ENCODE measurements around the gene TSC2. TPM values are rescaled to one million over a fixed set of nuclear protein-coding genes. Genes with fewer than 3 reads are reported as not detected.
"Not testable (repeated sequence)": the region's sequence is repeated elsewhere in the genome, so short reads cannot be mapped to it uniquely, and the experiment has no call there.

Gene TSC2
- polyA plus RNA-seq, 3 donors, result 141 to 174 (median 162) TPM

- DNase-seq, result no peak
These were observed 19.6 kb upstream of the TSC2 start for GRCh38 chr16:2028146-2028545.

- DNase-seq, result no peak
These were observed 19.1 kb upstream of the TSC2 start for GRCh38 chr16:2028620-2029220.

GRCh38 chr16:2029350-2029749 is 18.4 kb upstream of the TSC2 start:
- no peak for DNase-seq

GRCh38 chr16:2030036-2030435 is 17.7 kb upstream of the TSC2 start:
- DNase-seq, result no peak

- DNase-seq, result no peak
These were observed 16.7 kb upstream of the TSC2 start for GRCh38 chr16:2031081-2031577.

- DNase-seq, result no peak
These were observed 15.3 kb upstream of the TSC2 start for GRCh38 chr16:2032285-2033056.

GRCh38 chr16:2033057-2033908 is 14.5 kb upstream of the TSC2 start:
- DNase-seq, result peak; percentile 65

GRCh38 chr16:2033909-2034695 is 13.7 kb upstream of the TSC2 start:
- not testable (repeated sequence) for DNase-seq

GRCh38 chr16:2034696-2035430 is 12.9 kb upstream of the TSC2 start:
- no peak for DNase-seq

- peak; percentile 75 for DNase-seq
These were observed 12.2 kb upstream of the TSC2 start for GRCh38 chr16:2035431-2036199.

GRCh38 chr16:2036200-2036966 is 11.4 kb upstream of the TSC2 start:
- no peak for DNase-seq

- no peak for DNase-seq
These were observed 10.7 kb upstream of the TSC2 start for GRCh38 chr16:2037115-2037514.

- no peak for DNase-seq
These were observed 10.0 kb upstream of the TSC2 start for GRCh38 chr16:2037647-2038381.

GRCh38 chr16:2038382-2039231 is 9.2 kb upstream of the TSC2 start:
- peak; percentile 71 for DNase-seq

GRCh38 chr16:2039274-2040031 is 8.3 kb upstream of the TSC2 start:
- DNase-seq, result peak; percentile 92

GRCh38 chr16:2040041-2040786 is 7.6 kb upstream of the TSC2 start:
- DNase-seq, result no peak
